Hindlimb muscle (tissue), 1 donor: ENCODE measurements around the gene SEC63. TPM values are rescaled to one million over a fixed set of nuclear protein-coding genes. Genes with fewer than 3 reads are reported as not detected.
"Not testable (repeated sequence)": the region's sequence is repeated elsewhere in the genome, so short reads cannot be mapped to it uniquely, and the experiment has no call there.

ENCODE experiments used
- DNase-seq: peaks from one replicate; pipeline ENCODE4 v3.0.0-alpha.2; 2013
- polyA plus RNA-seq: library from polyadenylated mRNA; unstranded; fragments of 120-200 nt; gene quantifications from one replicate; pipeline ENCODE4 v1.2.1, GENCODE V29; 2013; ENCODE audit not compliant: insufficient read length

The SEC63 gene
- polyA plus RNA-seq, 1 donor = 67.0 TPM

- DNase-seq = no peak
These were observed 29.0 kb downstream of the SEC63 start for GRCh38 chr6:107928984-107929383.

GRCh38 chr6:107926697-107927544, 31.1 kb downstream of the SEC63 start:
- not testable (repeated sequence) for DNase-seq

- DNase-seq = no peak
These were observed 40.3 kb downstream of the SEC63 start for GRCh38 chr6:107917451-107918375.

DNA sequence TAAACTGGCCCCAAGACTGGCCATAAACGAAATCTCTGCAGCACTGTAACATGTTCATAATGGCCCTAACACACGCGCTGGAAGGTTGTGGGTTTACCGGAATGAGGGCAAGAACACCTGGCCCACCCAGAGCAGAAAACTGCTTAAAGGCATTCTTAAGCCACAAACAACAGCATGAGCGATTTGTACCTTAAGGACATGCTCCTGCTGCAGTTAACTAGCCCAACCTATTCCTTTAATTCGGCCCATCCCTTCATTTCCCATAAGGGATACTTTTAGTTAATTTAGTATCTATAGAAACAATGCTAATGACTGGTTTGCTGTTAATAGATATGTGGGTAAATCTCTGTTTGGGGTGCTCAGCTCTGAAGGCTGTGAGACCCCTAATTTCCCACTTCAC, 41.0 kb downstream of the SEC63 start:
- not testable (repeated sequence) for DNase-seq

DNA sequence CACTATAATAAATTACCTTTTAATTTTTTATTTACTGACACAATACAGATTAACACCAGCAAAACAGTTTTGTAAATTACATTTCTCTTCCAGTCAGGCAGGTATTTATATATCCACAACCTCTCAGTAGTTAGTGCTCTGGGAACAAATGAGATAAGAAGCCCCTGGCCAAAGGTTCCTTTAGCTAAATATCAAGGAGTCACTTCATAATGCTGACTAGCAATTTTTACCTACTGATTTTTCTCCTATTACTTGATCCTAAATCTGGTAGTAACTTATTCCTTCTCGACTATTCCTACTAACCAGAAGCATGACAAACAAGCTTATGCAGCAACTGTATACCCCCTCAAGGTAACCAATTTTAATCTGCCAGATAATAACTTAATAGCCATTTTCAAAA, 46.3 kb downstream of the SEC63 start:
- DNase-seq = no peak

DNA sequence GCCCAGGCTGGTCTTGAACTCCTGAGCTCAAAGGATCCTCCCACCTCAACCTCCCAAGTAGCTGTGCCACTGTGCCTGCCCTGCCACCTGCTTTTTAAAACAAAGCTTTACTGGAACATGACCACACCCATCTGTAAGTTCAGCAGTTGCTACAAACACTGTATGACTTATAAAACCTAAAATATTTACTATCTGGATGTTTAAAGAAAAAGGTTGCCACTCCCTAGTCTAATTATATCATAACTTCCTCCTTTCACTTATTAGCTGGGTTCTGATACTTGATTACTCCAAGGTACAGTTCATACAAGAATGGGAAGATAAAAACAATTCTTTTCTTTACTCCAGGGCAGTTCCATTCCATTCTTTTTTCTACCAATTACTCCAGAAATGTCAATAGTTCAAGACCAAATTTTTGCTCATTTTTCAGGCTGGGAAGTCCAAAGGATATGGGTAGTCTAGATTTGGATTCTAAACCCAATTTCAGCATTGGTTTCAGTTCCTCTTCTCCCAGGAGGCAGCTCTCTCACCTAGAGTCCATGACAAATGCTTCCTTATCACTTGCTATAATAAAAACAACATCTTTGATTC, 63.1 kb downstream of the SEC63 start:
- no peak for DNase-seq

DNA sequence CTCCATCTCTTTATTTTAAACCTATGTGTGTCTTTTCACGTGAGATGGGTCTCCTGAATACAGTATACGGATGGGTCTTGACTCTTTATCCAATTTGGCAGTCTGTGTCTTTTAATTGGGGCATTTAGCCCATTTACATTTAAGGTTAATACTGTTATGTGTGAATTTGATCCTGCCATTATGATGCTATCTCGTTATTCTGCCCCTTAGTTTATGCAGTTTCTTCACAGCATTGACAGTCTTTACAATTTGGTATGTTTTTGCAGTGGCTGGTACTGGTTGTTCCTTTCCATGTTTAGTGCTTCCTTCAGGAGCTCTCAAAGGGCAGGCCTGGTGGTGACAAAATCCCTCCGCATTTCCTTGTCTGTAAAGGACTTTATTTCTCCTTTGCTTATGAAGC, 67.6 kb downstream of the SEC63 start:
- DNase-seq = not testable (repeated sequence)

DNA sequence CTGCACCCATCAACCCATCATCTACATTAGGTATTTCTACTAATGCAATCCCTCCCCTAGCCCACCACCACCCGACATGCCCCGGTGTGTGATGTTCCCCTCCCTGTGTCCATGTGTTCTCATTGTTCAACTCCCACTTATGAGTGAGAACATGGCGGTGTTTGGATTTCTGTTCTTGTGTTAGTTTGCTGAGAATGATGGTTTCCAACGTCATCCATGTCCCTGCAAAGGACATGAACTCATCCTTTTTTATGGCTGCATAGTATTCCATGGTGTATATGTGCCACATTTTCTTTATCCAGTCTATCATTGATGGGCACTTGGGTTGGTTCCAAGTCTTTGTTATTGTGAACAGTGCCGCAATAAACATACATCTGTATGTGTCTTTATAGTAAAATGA, 72.1 kb downstream of the SEC63 start:
- not testable (repeated sequence) for DNase-seq

- no peak for DNase-seq
These were observed 78.1 kb downstream of the SEC63 start for GRCh38 chr6:107879941-107880340.

GRCh38 chr6:107877968-107878367, 80.0 kb downstream of the SEC63 start:
- no peak for DNase-seq

- no peak for DNase-seq
These were observed 86.0 kb downstream of the SEC63 start for GRCh38 chr6:107871976-107872375.

DNA sequence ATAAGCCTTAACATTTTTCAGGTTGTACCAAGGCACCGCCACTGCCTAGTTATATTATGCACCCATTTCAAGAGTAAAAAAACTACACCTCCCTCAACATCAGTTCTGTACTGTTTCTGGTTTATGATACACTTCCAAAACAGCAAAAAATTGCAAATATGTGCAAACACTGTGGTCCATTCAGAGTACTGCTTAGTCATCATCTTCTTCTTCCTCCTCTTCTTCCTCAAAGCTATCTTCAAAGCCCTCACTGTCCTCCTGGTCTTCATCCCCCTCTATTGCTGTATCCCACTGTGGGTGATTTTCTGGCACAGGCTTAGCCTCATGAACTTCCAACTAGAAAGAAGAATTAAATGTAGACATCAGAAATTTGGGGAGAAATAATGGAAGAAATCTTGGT, 86.5 kb downstream of the SEC63 start:
- not testable (repeated sequence) for DNase-seq

GRCh38 chr6:107871016-107871415, 87.0 kb downstream of the SEC63 start:
- no peak for DNase-seq

DNA sequence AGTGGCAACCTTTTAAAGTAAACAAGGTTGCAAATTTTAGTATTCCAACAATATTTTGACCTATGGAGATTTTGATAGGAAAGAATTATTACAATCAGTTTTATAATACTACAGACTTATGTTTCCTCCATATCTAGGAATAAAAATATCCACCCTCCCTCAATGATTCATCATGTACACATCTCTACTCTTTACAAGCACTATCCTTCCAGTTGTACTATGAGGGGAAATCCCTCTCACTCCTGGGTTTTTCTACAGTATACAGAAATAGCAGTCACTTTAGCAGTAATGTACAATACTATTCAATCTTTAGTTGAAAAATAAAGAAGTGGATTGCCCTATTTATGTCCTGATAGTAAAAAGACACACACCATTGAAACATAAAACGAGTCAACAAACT, 87.6 kb downstream of the SEC63 start:
- DNase-seq = no peak

DNA sequence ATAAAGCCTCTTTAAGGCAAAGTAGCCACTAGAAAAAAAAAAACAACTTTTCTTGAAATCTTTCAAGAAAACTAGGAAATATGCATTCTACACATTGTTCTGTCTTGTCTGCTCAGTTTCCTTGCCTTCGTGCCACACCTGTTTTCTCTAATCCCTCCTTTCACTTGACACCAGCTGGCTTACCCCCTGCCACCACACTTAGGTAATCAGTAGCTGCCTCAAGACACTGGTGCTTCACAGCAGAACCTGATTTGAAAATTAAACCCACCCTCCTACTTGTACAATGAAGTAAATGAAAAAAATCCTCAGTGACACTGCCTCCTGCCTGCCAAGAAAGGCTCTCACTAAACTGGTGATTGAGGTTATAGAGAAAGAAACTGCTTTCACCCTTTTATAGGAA, 88.1 kb downstream of the SEC63 start:
- no peak for DNase-seq

DNA sequence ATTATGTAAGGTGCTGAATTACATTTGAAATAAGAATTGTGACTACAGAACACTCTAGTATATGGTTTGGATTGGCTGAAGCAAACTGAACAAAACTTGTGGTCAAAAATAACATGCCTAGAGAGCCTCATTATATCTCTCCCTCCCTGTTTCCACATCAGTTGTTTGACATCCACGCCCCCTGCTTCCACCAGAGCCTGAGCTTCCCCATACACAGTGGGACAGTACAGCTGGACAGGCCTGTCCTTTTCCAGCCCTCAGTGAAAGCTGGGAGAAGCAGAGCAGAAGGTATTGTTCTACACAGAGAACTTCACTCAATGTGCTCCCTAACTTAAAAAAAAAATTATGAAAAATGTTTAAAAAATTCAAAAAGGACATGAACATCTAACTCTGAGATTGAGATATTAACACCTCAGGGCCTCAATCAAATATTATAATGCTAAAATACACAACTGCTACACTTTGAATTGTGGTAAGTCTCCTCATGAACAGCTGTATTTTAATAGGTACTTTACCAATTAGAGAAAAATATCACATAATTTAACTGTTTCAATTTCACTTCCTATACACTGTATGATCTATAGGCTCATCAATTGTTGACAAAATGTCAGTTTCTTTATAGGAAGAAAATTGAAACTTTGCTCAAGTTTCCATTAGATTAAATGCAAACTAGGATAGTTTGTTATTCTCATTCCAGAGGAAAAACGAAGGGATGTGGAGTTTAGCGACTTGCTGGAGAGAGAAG, 89.0 kb downstream of the SEC63 start:
- no peak for DNase-seq

DNA sequence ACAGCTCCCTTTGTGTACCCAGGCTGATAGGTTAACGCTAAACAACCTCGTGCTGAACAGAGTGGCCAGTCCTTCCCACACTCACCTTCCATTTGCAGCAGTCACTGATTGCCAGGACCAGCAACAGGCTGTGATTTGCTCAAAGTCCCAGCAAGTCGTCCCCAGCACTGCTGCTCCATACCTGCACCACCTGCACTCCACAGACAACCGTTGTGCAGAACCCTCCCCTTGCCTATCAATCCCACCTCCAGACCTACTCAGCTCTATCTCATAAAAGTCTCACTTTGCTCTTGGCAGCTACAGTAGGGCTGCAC, 90.7 kb downstream of the SEC63 start:
- DNase-seq = no peak

GRCh38 chr6:107866606-107867301, 91.3 kb downstream of the SEC63 start:
- DNase-seq = peak; percentile 22

DNA sequence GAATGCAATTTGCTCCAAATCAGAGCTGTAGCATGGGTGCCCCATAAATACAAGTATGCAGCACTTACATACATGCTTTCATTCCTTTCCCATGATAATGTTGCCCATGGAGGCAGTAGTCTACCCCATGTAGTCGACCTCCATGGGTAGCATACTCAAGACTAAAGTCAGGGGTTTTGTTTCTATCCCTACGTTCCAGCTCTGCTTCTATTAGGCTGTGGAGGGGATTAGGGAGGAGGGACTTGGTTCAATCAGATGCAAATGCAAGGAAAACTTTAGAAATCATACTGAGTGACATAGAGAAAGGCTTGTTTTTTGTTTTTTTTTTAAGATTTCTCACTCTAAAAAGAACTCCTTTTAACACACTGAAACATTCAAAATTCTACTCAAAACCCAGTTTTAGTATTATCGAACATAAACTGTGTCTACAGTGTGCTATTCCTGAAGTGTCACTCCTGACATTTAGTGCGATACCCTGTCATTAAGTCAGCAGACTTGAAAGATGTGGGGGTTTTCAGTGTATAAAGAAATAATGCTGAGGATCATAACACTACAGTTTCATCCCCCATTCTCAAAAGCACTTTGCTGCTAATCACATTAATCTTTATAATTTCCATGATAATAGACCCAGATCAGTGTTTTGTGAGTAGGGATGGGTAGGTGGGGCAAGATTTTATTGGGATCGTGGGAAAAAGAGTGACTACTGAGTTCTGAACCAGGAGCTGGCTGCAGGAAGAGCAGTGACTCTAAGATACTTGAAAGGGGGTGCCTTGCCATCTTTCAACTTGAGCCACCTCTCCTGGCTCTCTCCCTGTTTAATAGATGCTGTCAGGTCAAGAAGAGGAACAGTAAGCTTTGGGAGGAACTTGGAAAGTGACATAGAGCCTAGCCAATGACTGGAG, 93.5 kb downstream of the SEC63 start:
- no peak for DNase-seq

DNA sequence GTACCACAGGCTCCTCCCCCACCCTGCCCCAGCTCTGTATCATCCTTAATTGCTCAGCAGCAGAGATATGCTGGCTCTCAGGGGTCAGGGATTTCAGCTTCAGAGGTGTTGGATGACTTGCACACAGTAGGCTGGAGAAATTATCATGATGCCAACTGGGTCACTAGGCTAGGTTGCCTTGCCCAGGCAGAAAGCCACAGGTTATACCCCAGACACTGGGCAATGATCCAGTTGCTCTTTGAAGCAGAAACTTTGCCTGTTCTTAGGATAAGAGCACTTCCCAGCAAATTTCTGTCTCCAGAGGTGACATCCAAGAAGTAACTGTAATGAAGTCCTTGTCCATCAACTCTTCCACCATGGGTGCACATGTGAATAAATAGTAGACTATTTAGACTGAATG, 95.6 kb downstream of the SEC63 start:
- DNase-seq = no peak

DNA sequence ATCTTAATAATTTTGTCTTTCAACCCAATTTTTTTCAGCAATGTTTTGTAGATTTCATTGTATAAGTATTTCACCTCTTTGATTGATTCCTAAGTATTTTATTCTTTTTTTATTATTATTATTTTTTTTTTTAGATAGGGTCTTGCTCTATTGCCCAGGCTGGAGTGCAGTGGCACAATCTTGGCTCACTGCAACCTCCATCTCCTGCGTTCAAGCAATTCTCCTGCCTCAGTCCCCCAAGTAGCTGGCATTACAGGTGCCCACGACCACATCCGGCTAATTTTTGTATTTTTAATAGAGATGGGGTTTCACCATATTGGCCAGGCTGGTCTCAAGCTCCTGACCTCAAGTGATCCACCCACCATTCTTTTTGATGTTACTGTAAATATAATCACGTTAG, 97.0 kb downstream of the SEC63 start:
- DNase-seq = not testable (repeated sequence)
